Panc1 (cell line): ENCODE data around the gene NINL. TPM values are rescaled to one million over a fixed set of nuclear protein-coding genes. Genes with fewer than 3 reads are reported as not detected.

Source experiments
- ATAC-seq: fragments of 200-7000 bp; cut with Tn5 transposase; 2 replicates; pipeline ENCODE4 v1.9.1; 2020; ENCODE audit warnings: mild to moderate bottlenecking, moderate library complexity
- BruUV-seq: library from RNA; stranded (reverse); fragments of 400-500 nt; replicated peaks from 2 replicates; lab custom pipeline; 2021; lab: Mats Ljungman, UMichigan
- CTCF ChIA-PET: fragments of 300-600 bp; sonication (Branson Sonifier 250); formaldehyde crosslinking; loops from one replicate; lab custom pipeline; 2022; ENCODE audit warnings: antibody characterized with exemption; lab: Charles Lee
- POLR2A ChIA-PET: fragments of 300-600 bp; sonication (Branson Sonifier 250); formaldehyde crosslinking; loops from one replicate; lab custom pipeline; 2022; ENCODE audit warnings: antibody characterized with exemption; lab: Charles Lee
- DNase-seq: peaks from one replicate; pipeline ENCODE4 v3.0.0-alpha.2; 2010; ENCODE audit warnings: low read depth, low spot score
- H3K27ac ChIP-seq: 2 replicates; pipeline ENCODE4 v1.5.1; 2011; ENCODE audit warnings: mild to moderate bottlenecking, low read length, inconsistent platforms
- H3K27me3 ChIP-seq: fragments of 200-500 bp; sonication (Bioruptor generic); 2 replicates; pipeline ENCODE4 v1.6.0; 2014; ENCODE audit warnings: low read length, inconsistent platforms; ENCODE audit not compliant: control insufficient read depth, insufficient read depth
- H3K36me3 ChIP-seq: fragments of 200-500 bp; sonication (Bioruptor generic); 2 replicates; pipeline ENCODE4 v1.5.1; 2014; ENCODE audit warnings: inconsistent platforms, mild to moderate bottlenecking, low read length, moderate library complexity; ENCODE audit not compliant: control insufficient read depth, insufficient read depth
- H3K4me1 ChIP-seq: 2 replicates; pipeline ENCODE4 v1.5.1; 2011; ENCODE audit warnings: inconsistent platforms, mild to moderate bottlenecking, low read length, moderate library complexity; ENCODE audit not compliant: control insufficient read depth, insufficient read depth
- H3K4me3 ChIP-seq, 2 experiments: 2 replicates each; pipeline ENCODE4 v1.5.1; 2011 to 2012; ENCODE audit warnings: low read depth in 2 of 2, low read length in 2 of 2, mild to moderate bottlenecking in 2 of 2, inconsistent platforms in 1 of 2, moderate library complexity in 1 of 2
- H3K9me3 ChIP-seq: fragments of 200-500 bp; sonication (Bioruptor generic); 2 replicates; pipeline ENCODE4 v1.5.1; 2014; ENCODE audit warnings: low read depth, mild to moderate bottlenecking, inconsistent platforms, low read length, moderate library complexity; ENCODE audit not compliant: control insufficient read depth, insufficient read depth
- POLR2AphosphoS5 ChIP-seq: IDR thresholded peaks from 2 replicates; pipeline ENCODE4 v1.6.1; 2012; ENCODE audit warnings: mild to moderate bottlenecking, low read depth, low read length, moderate library complexity
- SIN3A ChIP-seq: IDR thresholded peaks from 2 replicates; pipeline ENCODE4 v1.6.1; 2012; ENCODE audit warnings: low read depth, mild to moderate bottlenecking, low read length, moderate library complexity, borderline replicate concordance; ENCODE audit not compliant: insufficient read depth
- TCF7L2 ChIP-seq: IDR thresholded peaks from 2 replicates; pipeline ENCODE4 v1.6.1; 2011; ENCODE audit warnings: mild to moderate bottlenecking, low read depth, low read length, inconsistent platforms
- in situ Hi-C: cut with HindIII; loops from 2 replicates; pipeline ENCODE4 v1.10.0; 2016; ENCODE audit warnings: low sequenced_read_pairs, low pct_unique_long_range_greater_than_20kb
- intact Hi-C: fragments of 100-400 bp; cut with micrococcal nuclease; formaldehyde crosslinking; loops from one replicate; pipeline ENCODE4 v1.10.0; 2022; ENCODE audit not compliant: unreplicated experiment
- total RNA-seq: library from RNA; stranded (reverse); gene quantifications from one replicate; pipeline ENCODE4 v1.2.1, GENCODE V29; 2021; ENCODE audit not compliant: unreplicated experiment
- TF ChIP-seq, protein P1 (sequence below): fragments of 450-650 bp; IDR thresholded peaks from 2 replicates; pipeline ENCODE4 v1.5.1; 2017; ENCODE audit warnings: mild to moderate bottlenecking
- TF ChIP-seq, protein P2 (sequence below), 2 experiments: IDR thresholded peaks; 2 replicates each; pipeline ENCODE4 v1.6.1; 2011 to 2012; ENCODE audit warnings: low read depth in 2 of 2, control low read depth in 1 of 2, low read length in 1 of 2, mild to moderate bottlenecking in 1 of 2, moderate library complexity in 1 of 2; ENCODE audit not compliant: insufficient read depth in 1 of 2

The NINL gene
- total RNA-seq, 1 experiment from 2014 or later: 25.0 TPM

DNA sequence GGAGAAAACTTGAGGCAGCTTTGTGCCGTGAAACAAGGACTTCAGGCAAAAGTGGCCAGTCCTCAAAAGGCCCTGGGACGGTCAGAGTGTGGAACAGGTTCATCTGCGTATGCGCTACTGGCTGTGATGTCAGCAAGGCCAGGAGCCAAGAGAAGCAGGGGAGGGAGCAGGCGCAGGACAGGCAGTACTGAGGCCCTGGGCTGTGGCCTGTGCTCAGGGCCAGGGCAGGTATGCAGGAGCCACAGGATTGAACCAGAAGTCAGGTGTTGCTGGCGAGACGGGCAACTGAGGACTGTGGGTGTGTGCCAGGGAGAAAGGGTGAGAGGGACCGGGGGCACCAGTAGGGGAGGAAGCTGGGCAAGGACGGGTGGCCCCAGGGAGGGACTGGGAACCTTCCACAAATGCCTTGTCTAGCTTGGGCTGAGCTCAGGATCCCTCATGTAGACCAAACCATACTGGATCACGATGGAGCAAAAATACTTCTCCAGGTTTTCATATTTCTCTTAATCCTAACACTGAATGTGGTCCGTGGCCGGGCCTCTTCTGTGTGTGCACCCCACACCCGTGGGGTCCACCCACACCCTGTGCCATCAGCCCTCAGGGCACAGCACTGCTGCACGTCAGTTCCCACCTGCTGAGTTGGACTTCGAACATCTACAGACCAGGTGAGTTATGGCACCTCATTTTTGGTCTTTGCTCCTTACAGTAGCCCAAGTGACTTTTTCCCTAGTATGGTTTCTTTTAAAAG, 131.0 kb downstream of the NINL start:
- Histone ChIP-seq H3K4me1 (peaks cover 6% of the 10 kb centered on the region), H3K4me3 (no peak overlapping the region), H3K36me3 (0 out of 2 replicates have a peak, but pooled peaks cover 2% of the 10 kb centered on the region), H3K9me3 (no peaks in the 10 kb centered on the region), H3K27ac (no peak overlapping the region), H3K27me3 (no peaks in the 10 kb centered on the region)
- ChIA-PET CTCF (no interaction called here), POLR2A (no interaction called here)
- ATAC-seq (no peak), DNase-seq (no peak)
- TF ChIP-seq, protein P1, sequence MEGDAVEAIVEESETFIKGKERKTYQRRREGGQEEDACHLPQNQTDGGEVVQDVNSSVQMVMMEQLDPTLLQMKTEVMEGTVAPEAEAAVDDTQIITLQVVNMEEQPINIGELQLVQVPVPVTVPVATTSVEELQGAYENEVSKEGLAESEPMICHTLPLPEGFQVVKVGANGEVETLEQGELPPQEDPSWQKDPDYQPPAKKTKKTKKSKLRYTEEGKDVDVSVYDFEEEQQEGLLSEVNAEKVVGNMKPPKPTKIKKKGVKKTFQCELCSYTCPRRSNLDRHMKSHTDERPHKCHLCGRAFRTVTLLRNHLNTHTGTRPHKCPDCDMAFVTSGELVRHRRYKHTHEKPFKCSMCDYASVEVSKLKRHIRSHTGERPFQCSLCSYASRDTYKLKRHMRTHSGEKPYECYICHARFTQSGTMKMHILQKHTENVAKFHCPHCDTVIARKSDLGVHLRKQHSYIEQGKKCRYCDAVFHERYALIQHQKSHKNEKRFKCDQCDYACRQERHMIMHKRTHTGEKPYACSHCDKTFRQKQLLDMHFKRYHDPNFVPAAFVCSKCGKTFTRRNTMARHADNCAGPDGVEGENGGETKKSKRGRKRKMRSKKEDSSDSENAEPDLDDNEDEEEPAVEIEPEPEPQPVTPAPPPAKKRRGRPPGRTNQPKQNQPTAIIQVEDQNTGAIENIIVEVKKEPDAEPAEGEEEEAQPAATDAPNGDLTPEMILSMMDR: no peak
- TF ChIP-seq SIN3A (no peak), POLR2AphosphoS5 (no peak), TCF7L2 (no peak)
- TF ChIP-seq, protein P2, sequence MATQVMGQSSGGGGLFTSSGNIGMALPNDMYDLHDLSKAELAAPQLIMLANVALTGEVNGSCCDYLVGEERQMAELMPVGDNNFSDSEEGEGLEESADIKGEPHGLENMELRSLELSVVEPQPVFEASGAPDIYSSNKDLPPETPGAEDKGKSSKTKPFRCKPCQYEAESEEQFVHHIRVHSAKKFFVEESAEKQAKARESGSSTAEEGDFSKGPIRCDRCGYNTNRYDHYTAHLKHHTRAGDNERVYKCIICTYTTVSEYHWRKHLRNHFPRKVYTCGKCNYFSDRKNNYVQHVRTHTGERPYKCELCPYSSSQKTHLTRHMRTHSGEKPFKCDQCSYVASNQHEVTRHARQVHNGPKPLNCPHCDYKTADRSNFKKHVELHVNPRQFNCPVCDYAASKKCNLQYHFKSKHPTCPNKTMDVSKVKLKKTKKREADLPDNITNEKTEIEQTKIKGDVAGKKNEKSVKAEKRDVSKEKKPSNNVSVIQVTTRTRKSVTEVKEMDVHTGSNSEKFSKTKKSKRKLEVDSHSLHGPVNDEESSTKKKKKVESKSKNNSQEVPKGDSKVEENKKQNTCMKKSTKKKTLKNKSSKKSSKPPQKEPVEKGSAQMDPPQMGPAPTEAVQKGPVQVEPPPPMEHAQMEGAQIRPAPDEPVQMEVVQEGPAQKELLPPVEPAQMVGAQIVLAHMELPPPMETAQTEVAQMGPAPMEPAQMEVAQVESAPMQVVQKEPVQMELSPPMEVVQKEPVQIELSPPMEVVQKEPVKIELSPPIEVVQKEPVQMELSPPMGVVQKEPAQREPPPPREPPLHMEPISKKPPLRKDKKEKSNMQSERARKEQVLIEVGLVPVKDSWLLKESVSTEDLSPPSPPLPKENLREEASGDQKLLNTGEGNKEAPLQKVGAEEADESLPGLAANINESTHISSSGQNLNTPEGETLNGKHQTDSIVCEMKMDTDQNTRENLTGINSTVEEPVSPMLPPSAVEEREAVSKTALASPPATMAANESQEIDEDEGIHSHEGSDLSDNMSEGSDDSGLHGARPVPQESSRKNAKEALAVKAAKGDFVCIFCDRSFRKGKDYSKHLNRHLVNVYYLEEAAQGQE (IDR thresholded peaks at IDR 0.05; ENCODE audit: insufficient read depth in 1 of 2, low read depth in 2 of 2, low read length in 1 of 2): no peak
- no TSS peak for BruUV-seq
- in situ Hi-C loops: no loop called here
- intact Hi-C loops: no loop called here

DNA sequence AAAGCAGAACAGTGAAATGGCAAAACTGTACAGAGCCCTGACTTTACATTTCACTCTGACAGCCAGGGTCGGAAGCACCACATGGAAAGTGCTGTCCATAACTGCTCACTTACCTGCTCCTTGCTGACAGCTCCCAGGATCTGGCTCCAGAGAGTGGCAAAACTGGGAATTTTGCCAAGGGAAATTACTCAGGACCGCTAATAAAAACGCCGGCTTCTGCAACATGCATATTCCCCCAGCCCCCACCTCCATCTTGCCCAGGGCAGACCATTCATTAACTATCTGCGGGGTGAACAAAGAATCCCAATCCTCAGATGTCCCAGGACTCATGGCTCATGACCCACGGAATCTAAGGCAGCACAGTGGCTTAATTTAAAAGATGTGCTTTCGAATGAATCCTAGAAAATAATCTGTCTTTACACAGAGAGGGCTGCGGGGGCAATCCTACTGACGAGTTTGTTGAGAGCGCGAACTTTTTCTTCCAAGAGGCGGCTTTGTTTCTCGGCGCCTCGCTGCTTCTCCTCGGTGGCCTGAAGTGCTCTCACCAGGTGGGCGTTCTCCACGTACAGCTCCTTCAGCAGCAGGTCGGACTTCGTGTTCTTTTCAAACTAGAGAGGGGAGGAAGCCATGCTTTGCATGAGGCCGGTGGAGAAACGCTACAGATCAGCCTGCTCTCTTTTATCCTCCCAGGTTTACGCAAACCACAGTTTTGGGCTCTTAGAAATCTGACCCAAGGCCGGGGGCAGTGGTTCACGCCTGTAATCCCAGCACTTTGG, 132.1 kb downstream of the NINL start:
- BruUV-seq: TSS peak; percentile 86
- H3K4me1 ChIP-seq: peaks cover 6% of the 10 kb centered on the region
- in situ Hi-C loops: no loop called here

More for the DNA sequence above, 132.1 kb downstream of the NINL start:
- DNase-seq: peak; percentile 20
- Histone ChIP-seq H3K27me3 (no peaks in the 10 kb centered on the region), H3K9me3 (no peaks in the 10 kb centered on the region), H3K36me3 (peaks cover under 1% of the 10 kb centered on the region; the same call in 1 of the 2 replicates), H3K4me3 (no peak overlapping the region), H3K27ac (no peak overlapping the region)
- intact Hi-C loops: no loop called here
- ATAC-seq: peak; percentile 62
- POLR2A ChIA-PET: no interaction called here
- CTCF ChIA-PET: interaction anchor here (0.6 kb wide), 1 partner anchor 162 kb away, joined by 4 read pairs; no protein-coding TSS in a partner anchor
- TF ChIP-seq SIN3A (no peak), POLR2AphosphoS5 (no peak), TCF7L2 (no peak)
- TF ChIP-seq, protein P1: no peak
- TF ChIP-seq, protein P2 (IDR thresholded peaks at IDR 0.05; ENCODE audit: insufficient read depth in 1 of 2, low read depth in 2 of 2, low read length in 1 of 2): no peak
